MCF 10A (cell line): ENCODE measurements around the gene DCT. TPM values are rescaled to one million over a fixed set of nuclear protein-coding genes. Genes with fewer than 3 reads are reported as not detected.
"Not testable (repeated sequence)": the region's sequence is repeated elsewhere in the genome, so short reads cannot be mapped to it uniquely, and the experiment has no call there.

ENCODE experiments used
- BruUV-seq: library from RNA; stranded (reverse); fragments of 400-500 nt; replicated peaks from 2 replicates; lab custom pipeline; 2021; lab: Mats Ljungman, UMichigan
- CTCF ChIA-PET: fragments of 300-600 bp; sonication (Branson Sonifier 250); formaldehyde crosslinking; extraction: SDS; loops from one replicate; lab custom pipeline; 2021; ENCODE audit warnings: antibody characterized with exemption, inconsistent platforms; lab: Yijun Ruan, JAX
- POLR2A ChIA-PET: fragments of 300-600, 350-650 bp; sonication (Branson Sonifier 250); formaldehyde crosslinking; extraction: SDS; loops from one replicate; lab custom pipeline; 2020; ENCODE audit warnings: antibody characterized with exemption, inconsistent platforms; lab: Yijun Ruan, JAX
- DNase-seq: peaks from one replicate; pipeline ENCODE4 v3.0.0-alpha.2; 2018; ENCODE audit not compliant: unreplicated experiment
- H3K27ac Mint-ChIP-seq: one replicate; pipeline ENCODE4 v1.8.0; 2022; ENCODE audit warnings: mild to moderate bottlenecking, low read depth, mixed read lengths; ENCODE audit not compliant: unreplicated experiment
- H3K27me3 Mint-ChIP-seq: one replicate; pipeline ENCODE4 v1.8.0; 2022; ENCODE audit warnings: mixed read lengths; ENCODE audit not compliant: insufficient read depth, unreplicated experiment
- H3K36me3 Mint-ChIP-seq: one replicate; pipeline ENCODE4 v1.8.0; 2022; ENCODE audit warnings: mild to moderate bottlenecking, moderate library complexity, mixed read lengths; ENCODE audit not compliant: insufficient read depth, unreplicated experiment
- H3K4me1 Mint-ChIP-seq: one replicate; pipeline ENCODE4 v1.8.0; 2022; ENCODE audit warnings: mixed read lengths; ENCODE audit not compliant: insufficient read depth, unreplicated experiment
- H3K4me3 Mint-ChIP-seq: one replicate; pipeline ENCODE4 v1.8.0; 2022; ENCODE audit warnings: mild to moderate bottlenecking, moderate library complexity, mixed read lengths; ENCODE audit not compliant: unreplicated experiment
- H3K9me3 Mint-ChIP-seq: one replicate; pipeline ENCODE4 v1.8.0; 2022; ENCODE audit warnings: mixed read lengths; ENCODE audit not compliant: unreplicated experiment
- CTCF ChIP-seq: fragments of 200-600 bp; IDR thresholded peaks from one replicate; pipeline ENCODE4 v1.8.0; 2022; ENCODE audit warnings: antibody characterized with exemption, mild to moderate bottlenecking; ENCODE audit not compliant: unreplicated experiment
- intact Hi-C: fragments of 100-400 bp; cut with micrococcal nuclease; formaldehyde crosslinking; loops from 2 replicates; pipeline ENCODE4 v1.14.1; 2022
- total RNA-seq: library from RNA; stranded (reverse); gene quantifications from 2 replicates; pipeline ENCODE4 v1.2.3, GENCODE V29; 2022

DCT gene
- total RNA-seq, 1 experiment from 2014 or later, result not detected

- POLR2A ChIA-PET, result no interaction called here
Observed at GRCh38 chr13:94513026-94513425, 33.5 kb upstream of the DCT start.

GRCh38 chr13:94505730-94506129 lies 26.2 kb upstream of the DCT start:
- no peak overlapping the region for H3K4me3 Mint-ChIP-seq
- H3K9me3 Mint-ChIP-seq, result no peaks in the 10 kb centered on the region
- no peaks in the 10 kb centered on the region for H3K36me3 Mint-ChIP-seq
- DNase-seq, result no peak
- no TSS peak for BruUV-seq
- H3K27ac Mint-ChIP-seq, result no peak overlapping the region
- peaks cover 11% of the 10 kb centered on the region for H3K27me3 Mint-ChIP-seq
- POLR2A ChIA-PET, result no interaction called here
- H3K4me1 Mint-ChIP-seq, result no peaks in the 10 kb centered on the region
- TF ChIP-seq CTCF, result no peak
- CTCF ChIA-PET, result no interaction called here
- intact Hi-C loops, result no loop called here

More at GRCh38 chr13:94513026-94513425, 33.5 kb upstream of the DCT start:
- BruUV-seq, result no TSS peak
- H3K27me3 Mint-ChIP-seq, result no peaks in the 10 kb centered on the region
- CTCF ChIA-PET, result interaction anchor here (0.7 kb wide), 2 partner anchors 22 to 43 kb away, joined by 3 read pairs; no protein-coding TSS in a partner anchor
- peaks cover 5% of the 10 kb centered on the region for H3K4me1 Mint-ChIP-seq
- no peak for TF ChIP-seq CTCF
- intact Hi-C loops, result no loop called here
- no peaks in the 10 kb centered on the region for H3K36me3 Mint-ChIP-seq
- no peak overlapping the region for H3K4me3 Mint-ChIP-seq
- H3K27ac Mint-ChIP-seq, result no peak overlapping the region
- DNase-seq, result no peak
- H3K9me3 Mint-ChIP-seq, result peaks cover 7% of the 10 kb centered on the region

- ChIA-PET POLR2A (no interaction called here), CTCF (no interaction called here)
- no peak overlapping the region for H3K4me3 Mint-ChIP-seq
- no peak for DNase-seq
- intact Hi-C loops, result no loop called here
- H3K4me1 Mint-ChIP-seq, result no peaks in the 10 kb centered on the region
- no peak overlapping the region for H3K27ac Mint-ChIP-seq
- BruUV-seq, result no TSS peak
- H3K27me3 Mint-ChIP-seq, result peaks cover 11% of the 10 kb centered on the region
- H3K36me3 Mint-ChIP-seq, result no peaks in the 10 kb centered on the region
- no peak for TF ChIP-seq CTCF
- no peaks in the 10 kb centered on the region for H3K9me3 Mint-ChIP-seq
Observed at GRCh38 chr13:94503851-94504250, 24.4 kb upstream of the DCT start.

GRCh38 chr13:94498831-94499230 lies 19.3 kb upstream of the DCT start:
- H3K4me3 Mint-ChIP-seq, H3K4me1 Mint-ChIP-seq, H3K27ac Mint-ChIP-seq, H3K9me3 Mint-ChIP-seq, BruUV-seq, DNase-seq, H3K36me3 Mint-ChIP-seq, intact Hi-C loops, POLR2A ChIA-PET: not testable (repeated sequence)
- peaks cover 11% of the 10 kb centered on the region for H3K27me3 Mint-ChIP-seq
- CTCF ChIA-PET, result interaction anchor here (1.1 to 1.6 kb wide), 2 partner anchors 15 to 19 kb away, joined by 4 read pairs; partner anchors contain the start of gene DCT

GRCh38 chr13:94495806-94496205 lies 16.3 kb upstream of the DCT start:
- Mint-ChIP-seq H3K9me3 (peaks cover 9% of the 10 kb centered on the region), H3K27ac (no peak overlapping the region), H3K4me3 (no peak overlapping the region), H3K27me3 (no peaks in the 10 kb centered on the region), H3K36me3 (no peaks in the 10 kb centered on the region), H3K4me1 (no peaks in the 10 kb centered on the region)
- ChIA-PET POLR2A (no interaction called here), CTCF (interaction anchor here (0.7 kb wide), 1 partner anchor 120 kb away, joined by 3 read pairs; no protein-coding TSS in a partner anchor)
- no TSS peak for BruUV-seq
- TF ChIP-seq CTCF, result no peak
- no peak for DNase-seq
- intact Hi-C loops, result no loop called here
